C4-2B (cell line): ENCODE results near the gene ATP9A.

Experiments
- CTCF ChIP-seq: fragments of 450-650 bp; conservative IDR thresholded peaks from 2 replicates; pipeline ENCODE4 v1.5.1; 2017; ENCODE audit warnings: mild to moderate bottlenecking
- ZFX ChIP-seq: fragments of 450-650 bp; IDR thresholded peaks from 2 replicates; pipeline ENCODE4 v1.6.1; 2017

GRCh38 chr20:51800872-51801121, 32.6 kb upstream of the ATP9A start:
- TF ChIP-seq CTCF (no peak), ZFX (no peak)
